Measurements from ENCODE around the gene AGMO. TPM values are rescaled to one million over a fixed set of nuclear protein-coding genes. Genes with fewer than 3 reads are reported as not detected.

AGMO gene
- polyA plus RNA-seq, 2 of the 4 experiments (the other 2 are of a cell fraction), result 2.6 to 7.9 TPM

DNA sequence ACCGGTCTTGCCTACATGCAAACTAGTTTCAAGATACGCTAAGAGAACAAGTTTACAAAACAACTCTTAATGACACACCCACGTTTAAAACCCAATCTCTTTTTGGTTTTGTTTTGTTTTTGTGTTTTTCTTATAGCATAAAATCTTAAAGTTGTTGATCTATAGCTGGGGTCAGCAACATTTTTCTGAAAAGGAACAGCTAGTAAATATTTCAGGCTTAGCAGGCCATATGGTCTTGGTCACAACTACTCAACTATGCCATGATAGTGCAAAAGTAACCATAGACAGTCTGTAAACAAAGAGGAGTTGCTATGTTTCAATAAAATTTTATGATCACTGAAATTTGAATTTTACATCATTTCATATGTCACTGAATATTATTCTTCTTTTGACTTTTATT lies 327.4 kb downstream of the AGMO start:
- FAIRE-seq (no peak), ATAC-seq (no peak), DNase-seq (ENCODE audit: low read depth in 1 of 2, low spot score in 1 of 2) (no peak)
- ChIA-PET POLR2A (no interaction called here), CTCF (no interaction called here)
- no peak overlapping the region for H3K4me3 ChIP-seq
- WGBS (ENCODE audit: missing lambda C conversion rate), result 50% methylated on average over 3 of the region's 3 CpGs
- H3K9me3 ChIP-seq, result no peaks in the 10 kb centered on the region
- H3K27ac ChIP-seq, result no peak overlapping the region
- no peak overlapping the region for H3K4me2 ChIP-seq
- H3K4me1 ChIP-seq, result no peaks in the 10 kb centered on the region
- TF ChIP-seq BHLHE40 (IDR thresholded peaks at IDR 0.05; ENCODE audit: low read depth, low read length) (no peak), PHF8 (IDR thresholded peaks at IDR 0.05; ENCODE audit: borderline replicate concordance, low read depth) (no peak), NR3C1 (IDR thresholded peaks at IDR 0.05) (no peak), TFCP2L1 (CRISPR knock-in tag; IDR thresholded peaks at IDR 0.05) (no peak), MAFK (IDR thresholded peaks at IDR 0.05; ENCODE audit: partially characterized antibody) (no peak), RFX5 (IDR thresholded peaks at IDR 0.05) (no peak), POLR2AphosphoS2 (conservative IDR thresholded peaks at IDR 0.05; ENCODE audit: low read length) (no peak), SREBF2 (IDR thresholded peaks at IDR 0.05) (no peak)

GRCh38 chr7:15228831-15229230 lies 333.0 kb downstream of the AGMO start:
- FAIRE-seq (no peak), DNase-seq (ENCODE audit: low read depth in 1 of 2, low spot score in 1 of 2) (no peak), ATAC-seq (no peak)
- ChIA-PET POLR2A (no interaction called here), CTCF (no interaction called here)
- no peaks in the 10 kb centered on the region for H3K4me1 ChIP-seq
- no peak overlapping the region for H3K4me3 ChIP-seq
- H3K4me2 ChIP-seq, result no peak overlapping the region
- H3K9me3 ChIP-seq, result no peaks in the 10 kb centered on the region
- WGBS (ENCODE audit: missing lambda C conversion rate), result 26% methylated on average over 3 of the region's 3 CpGs
- TF ChIP-seq, protein P1, sequence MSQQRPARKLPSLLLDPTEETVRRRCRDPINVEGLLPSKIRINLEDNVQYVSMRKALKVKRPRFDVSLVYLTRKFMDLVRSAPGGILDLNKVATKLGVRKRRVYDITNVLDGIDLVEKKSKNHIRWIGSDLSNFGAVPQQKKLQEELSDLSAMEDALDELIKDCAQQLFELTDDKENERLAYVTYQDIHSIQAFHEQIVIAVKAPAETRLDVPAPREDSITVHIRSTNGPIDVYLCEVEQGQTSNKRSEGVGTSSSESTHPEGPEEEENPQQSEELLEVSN (IDR thresholded peaks at IDR 0.05; ENCODE audit: borderline replicate concordance, low read depth), result no peak
- TF ChIP-seq, protein P2, sequence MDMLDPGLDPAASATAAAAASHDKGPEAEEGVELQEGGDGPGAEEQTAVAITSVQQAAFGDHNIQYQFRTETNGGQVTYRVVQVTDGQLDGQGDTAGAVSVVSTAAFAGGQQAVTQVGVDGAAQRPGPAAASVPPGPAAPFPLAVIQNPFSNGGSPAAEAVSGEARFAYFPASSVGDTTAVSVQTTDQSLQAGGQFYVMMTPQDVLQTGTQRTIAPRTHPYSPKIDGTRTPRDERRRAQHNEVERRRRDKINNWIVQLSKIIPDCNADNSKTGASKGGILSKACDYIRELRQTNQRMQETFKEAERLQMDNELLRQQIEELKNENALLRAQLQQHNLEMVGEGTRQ (IDR thresholded peaks at IDR 0.05), result no peak
- TF ChIP-seq, protein P3, sequence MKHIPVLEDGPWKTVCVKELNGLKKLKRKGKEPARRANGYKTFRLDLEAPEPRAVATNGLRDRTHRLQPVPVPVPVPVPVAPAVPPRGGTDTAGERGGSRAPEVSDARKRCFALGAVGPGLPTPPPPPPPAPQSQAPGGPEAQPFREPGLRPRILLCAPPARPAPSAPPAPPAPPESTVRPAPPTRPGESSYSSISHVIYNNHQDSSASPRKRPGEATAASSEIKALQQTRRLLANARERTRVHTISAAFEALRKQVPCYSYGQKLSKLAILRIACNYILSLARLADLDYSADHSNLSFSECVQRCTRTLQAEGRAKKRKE (CRISPR knock-in tag; IDR thresholded peaks at IDR 0.05; ENCODE audit: low read depth), result no peak
- TF ChIP-seq FOSL2 (IDR thresholded peaks at IDR 0.05) (no peak), FOSL2 (CRISPR knock-in tag; IDR thresholded peaks at IDR 0.05) (no peak)
- TF ChIP-seq, protein P4, sequence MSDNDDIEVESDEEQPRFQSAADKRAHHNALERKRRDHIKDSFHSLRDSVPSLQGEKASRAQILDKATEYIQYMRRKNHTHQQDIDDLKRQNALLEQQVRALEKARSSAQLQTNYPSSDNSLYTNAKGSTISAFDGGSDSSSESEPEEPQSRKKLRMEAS (IDR thresholded peaks at IDR 0.05), result no peak
- no peak overlapping the region for H3K27ac ChIP-seq

DNA sequence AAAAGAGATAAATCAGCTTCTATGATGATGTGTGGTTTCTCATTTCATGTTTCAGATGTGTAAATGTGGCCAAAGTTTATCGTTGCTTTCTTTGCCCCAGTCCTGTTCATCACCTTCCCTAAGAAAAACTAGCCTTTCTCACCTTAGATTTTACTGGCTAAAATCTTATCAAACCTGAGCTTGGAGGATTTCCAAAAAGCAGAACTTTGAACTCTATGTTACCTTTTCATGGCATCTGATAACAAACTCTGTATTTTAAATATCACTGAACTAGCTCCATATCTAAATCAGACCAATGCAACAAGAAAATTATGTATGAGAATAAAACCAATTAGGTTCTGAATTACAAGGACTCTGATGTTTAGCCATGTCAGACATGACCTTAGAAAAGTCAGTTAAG lies 335.8 kb downstream of the AGMO start:
- ATAC-seq (no peak), DNase-seq (ENCODE audit: low read depth in 1 of 2, low spot score in 1 of 2) (no peak), FAIRE-seq (no peak)
- ChIA-PET CTCF (no interaction called here), POLR2A (no interaction called here)
- Histone ChIP-seq H3K4me3 (no peak overlapping the region), H3K9me3 (no peaks in the 10 kb centered on the region), H3K4me2 (no peak overlapping the region), H3K27ac (no peak overlapping the region), H3K4me1 (no peaks in the 10 kb centered on the region)
- 3% methylated on average over 1 of the region's 1 CpG for WGBS (ENCODE audit: missing lambda C conversion rate)
- TF ChIP-seq KDM5A (IDR thresholded peaks at IDR 0.05) (no peak), MAFK (IDR thresholded peaks at IDR 0.05; ENCODE audit: partially characterized antibody) (no peak), CBX2 (IDR thresholded peaks at IDR 0.05; ENCODE audit: borderline replicate concordance, low read depth) (no peak), FOSL2 (IDR thresholded peaks at IDR 0.05) (no peak), FOSL2 (CRISPR knock-in tag; IDR thresholded peaks at IDR 0.05) (no peak), CHD4 (IDR thresholded peaks at IDR 0.05; ENCODE audit: borderline replicate concordance) (no peak), POLR2A (IDR thresholded peaks at IDR 0.05; ENCODE audit: low read length) (no peak), TP53 (CRISPR knock-in tag; IDR thresholded peaks at IDR 0.05) (no peak), ZFP36 (IDR thresholded peaks at IDR 0.05; ENCODE audit: borderline replicate concordance, partially characterized antibody) (no peak), BHLHE40 (IDR thresholded peaks at IDR 0.05; ENCODE audit: low read depth, low read length) (no peak), JUNB (IDR thresholded peaks at IDR 0.05) (no peak), FOXS1 (CRISPR knock-in tag; IDR thresholded peaks at IDR 0.05) (no peak), ZSCAN20 (CRISPR knock-in tag; IDR thresholded peaks at IDR 0.05) (no peak), ELK1 (IDR thresholded peaks at IDR 0.05; ENCODE audit: low read depth, low read length) (no peak), RARB (CRISPR knock-in tag; IDR thresholded peaks at IDR 0.05) (no peak), ESRRA (IDR thresholded peaks at IDR 0.05; ENCODE audit: borderline replicate concordance, low read length) (no peak)
- TF ChIP-seq, protein P5, sequence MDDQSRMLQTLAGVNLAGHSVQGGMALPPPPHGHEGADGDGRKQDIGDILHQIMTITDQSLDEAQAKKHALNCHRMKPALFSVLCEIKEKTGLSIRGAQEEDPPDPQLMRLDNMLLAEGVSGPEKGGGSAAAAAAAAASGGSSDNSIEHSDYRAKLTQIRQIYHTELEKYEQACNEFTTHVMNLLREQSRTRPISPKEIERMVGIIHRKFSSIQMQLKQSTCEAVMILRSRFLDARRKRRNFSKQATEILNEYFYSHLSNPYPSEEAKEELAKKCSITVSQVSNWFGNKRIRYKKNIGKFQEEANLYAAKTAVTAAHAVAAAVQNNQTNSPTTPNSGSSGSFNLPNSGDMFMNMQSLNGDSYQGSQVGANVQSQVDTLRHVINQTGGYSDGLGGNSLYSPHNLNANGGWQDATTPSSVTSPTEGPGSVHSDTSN (IDR thresholded peaks at IDR 0.05), result no peak
- TF ChIP-seq, protein P6, sequence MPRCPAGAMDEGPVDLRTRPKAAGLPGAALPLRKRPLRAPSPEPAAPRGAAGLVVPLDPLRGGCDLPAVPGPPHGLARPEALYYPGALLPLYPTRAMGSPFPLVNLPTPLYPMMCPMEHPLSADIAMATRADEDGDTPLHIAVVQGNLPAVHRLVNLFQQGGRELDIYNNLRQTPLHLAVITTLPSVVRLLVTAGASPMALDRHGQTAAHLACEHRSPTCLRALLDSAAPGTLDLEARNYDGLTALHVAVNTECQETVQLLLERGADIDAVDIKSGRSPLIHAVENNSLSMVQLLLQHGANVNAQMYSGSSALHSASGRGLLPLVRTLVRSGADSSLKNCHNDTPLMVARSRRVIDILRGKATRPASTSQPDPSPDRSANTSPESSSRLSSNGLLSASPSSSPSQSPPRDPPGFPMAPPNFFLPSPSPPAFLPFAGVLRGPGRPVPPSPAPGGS (IDR thresholded peaks at IDR 0.05), result no peak
- TF ChIP-seq, protein P7, sequence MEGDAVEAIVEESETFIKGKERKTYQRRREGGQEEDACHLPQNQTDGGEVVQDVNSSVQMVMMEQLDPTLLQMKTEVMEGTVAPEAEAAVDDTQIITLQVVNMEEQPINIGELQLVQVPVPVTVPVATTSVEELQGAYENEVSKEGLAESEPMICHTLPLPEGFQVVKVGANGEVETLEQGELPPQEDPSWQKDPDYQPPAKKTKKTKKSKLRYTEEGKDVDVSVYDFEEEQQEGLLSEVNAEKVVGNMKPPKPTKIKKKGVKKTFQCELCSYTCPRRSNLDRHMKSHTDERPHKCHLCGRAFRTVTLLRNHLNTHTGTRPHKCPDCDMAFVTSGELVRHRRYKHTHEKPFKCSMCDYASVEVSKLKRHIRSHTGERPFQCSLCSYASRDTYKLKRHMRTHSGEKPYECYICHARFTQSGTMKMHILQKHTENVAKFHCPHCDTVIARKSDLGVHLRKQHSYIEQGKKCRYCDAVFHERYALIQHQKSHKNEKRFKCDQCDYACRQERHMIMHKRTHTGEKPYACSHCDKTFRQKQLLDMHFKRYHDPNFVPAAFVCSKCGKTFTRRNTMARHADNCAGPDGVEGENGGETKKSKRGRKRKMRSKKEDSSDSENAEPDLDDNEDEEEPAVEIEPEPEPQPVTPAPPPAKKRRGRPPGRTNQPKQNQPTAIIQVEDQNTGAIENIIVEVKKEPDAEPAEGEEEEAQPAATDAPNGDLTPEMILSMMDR (IDR thresholded peaks at IDR 0.05), result no peak
